Lung (tissue), 12 donors: ENCODE measurements around the gene CFAP61. TPM values are rescaled to one million over a fixed set of nuclear protein-coding genes. Genes with fewer than 3 reads are reported as not detected.

Experiments used
- ATAC-seq: fragments of 200-7000 bp; cut with Tn5 transposase; one replicate; pipeline ENCODE4 v1.9.1; 2020; ENCODE audit warnings: moderate number of reproducible peaks; ENCODE audit not compliant: insufficient read depth, low FRiP score
- DNase-seq, 3 donors: peaks; one replicate each; pipeline ENCODE4 v3.0.0-alpha.2; 2013 to 2017
- H3K27ac ChIP-seq, 2 donors: one replicate each; pipeline ENCODE4 v1.5.1; 2013; ENCODE audit warnings: mild to moderate bottlenecking in 2 of 2, moderate library complexity in 2 of 2, control low read depth in 1 of 2, inconsistent platforms in 1 of 2, low read depth in 1 of 2, low read length in 1 of 2
- H3K27me3 ChIP-seq, 3 donors: one replicate each; pipeline ENCODE4 v1.5.1; 2013; ENCODE audit warnings: low read length in 2 of 3; ENCODE audit not compliant: control insufficient read depth in 3 of 3, insufficient read depth in 3 of 3
- H3K36me3 ChIP-seq, 4 donors: one replicate each; pipeline ENCODE4 v1.5.1; 2013; ENCODE audit warnings: low read length in 4 of 4, mild to moderate bottlenecking in 1 of 4, moderate library complexity in 1 of 4; ENCODE audit not compliant: control insufficient read depth in 4 of 4, insufficient read depth in 4 of 4
- H3K4me1 ChIP-seq, 5 donors: one replicate each; pipeline ENCODE4 v1.5.1; 2013; ENCODE audit warnings: low read length in 5 of 5, mild to moderate bottlenecking in 2 of 5, moderate library complexity in 1 of 5; ENCODE audit not compliant: control insufficient read depth in 5 of 5, insufficient read depth in 5 of 5
- H3K4me3 ChIP-seq: one replicate; pipeline ENCODE4 v1.5.1; 2013; ENCODE audit warnings: mild to moderate bottlenecking, control low read depth, moderate library complexity
- H3K9ac ChIP-seq, 2 donors: one replicate each; pipeline ENCODE4 v1.5.1; 2013; ENCODE audit warnings: low read length in 2 of 2, control low read depth in 1 of 2; ENCODE audit not compliant: insufficient read depth in 1 of 2
- H3K9me3 ChIP-seq, 4 donors: one replicate each; pipeline ENCODE4 v1.5.1; 2013; ENCODE audit warnings: low read length in 3 of 4, mild to moderate bottlenecking in 1 of 4, moderate library complexity in 1 of 4; ENCODE audit not compliant: control insufficient read depth in 4 of 4, insufficient read depth in 3 of 4
- CTCF ChIP-seq: IDR thresholded peaks from 2 replicates; pipeline ENCODE4 v1.5.1; 2012; ENCODE audit warnings: mild to moderate bottlenecking; ENCODE audit errors: control extremely low read depth, extremely low read depth
- WGBS, 2 donors: extraction: QIAGEN DNeasy Blood & Tissue Kit; methylation state at CpG; one replicate each; pipeline ENCODE4 v1.1.7; 2013; 5-methylcytosine and 5-hydroxymethylcytosine counted together
- polyA plus RNA-seq, 2 donors: library from polyadenylated mRNA; stranded (reverse); fragments of 200-250 nt; gene quantifications; one replicate each; pipeline ENCODE4 v1.2.1, GENCODE V29; 2013
- total RNA-seq, 2 donors: library from RNA; depleted of rRNA in 1 of 2; stranded (reverse); fragments of >200 nt in 1 of 2; gene quantifications; one replicate each; pipeline ENCODE4 v1.2.1, GENCODE V29; 2014 to 2021
- donor health status: control.
- donor health status: control.
- donor health status: Bipolar disorder and iron deficiency.
- donor health status: healthy.
- donor health status: DM: yes; HTN: yes; CAD: no.

CFAP61 gene
- total and polyA plus RNA-seq, 4 donors: 2.0 to 15.4 (median 6.5) TPM

GRCh38 chr20:20076297-20077065 lies 24.1 kb downstream of the CFAP61 start:
- ATAC-seq: no peak
- H3K27ac ChIP-seq: no peak overlapping the region
- H3K27me3 ChIP-seq: peaks cover 0 to 10% (median 3%) of the 10 kb centered on the region in 3 donors
- no peaks in the 10 kb centered on the region for H3K9me3 ChIP-seq
- H3K4me1 ChIP-seq: peaks cover 0 to 21% (median 0%) of the 10 kb centered on the region in 5 donors
- H3K9ac ChIP-seq: no peak overlapping the region
- TF ChIP-seq CTCF: no peak
- no peak overlapping the region for H3K4me3 ChIP-seq
- WGBS, 2 donors: 82 to 83% methylated on average over 9 of the region's 9 CpGs
- no peaks in the 10 kb centered on the region for H3K36me3 ChIP-seq
- DNase-seq: peak in 1 of 3 donors; percentile 25

GRCh38 chr20:20078041-20078440 lies 25.7 kb downstream of the CFAP61 start:
- WGBS, 2 donors: 91 to 92% methylated on average over 4 of the region's 4 CpGs
- DNase-seq: no peak

GRCh38 chr20:20079102-20079784 lies 26.9 kb downstream of the CFAP61 start:
- WGBS, 2 donors: 47 to 76% methylated on average over 5 of the region's 5 CpGs
- Histone ChIP-seq H3K9ac (no peak overlapping the region), H3K27ac (no peak overlapping the region), H3K27me3 (peaks cover 0 to 5% (median 0%) of the 10 kb centered on the region in 3 donors), H3K9me3 (no peaks in the 10 kb centered on the region), H3K4me3 (no peak overlapping the region), H3K4me1 (peaks cover 0 to 11% (median 0%) of the 10 kb centered on the region in 5 donors), H3K36me3 (no peaks in the 10 kb centered on the region)
- ATAC-seq (no peak), DNase-seq (no peak)
- no peak for TF ChIP-seq CTCF

More at GRCh38 chr20:20078041-20078440, 25.7 kb downstream of the CFAP61 start:
- Histone ChIP-seq H3K9me3 (no peaks in the 10 kb centered on the region), H3K27ac (no peak overlapping the region), H3K9ac (no peak overlapping the region), H3K27me3 (peaks cover 0 to 5% (median 5%) of the 10 kb centered on the region in 3 donors), H3K4me3 (no peak overlapping the region), H3K4me1 (peaks cover 0 to 20% (median 0%) of the 10 kb centered on the region in 5 donors), H3K36me3 (no peaks in the 10 kb centered on the region)
- ATAC-seq: no peak
- TF ChIP-seq CTCF: no peak
